HG02678 (cell line): ENCODE measurements around the gene APOF.
"Not testable (repeated sequence)": the region's sequence is repeated elsewhere in the genome, so short reads cannot be mapped to it uniquely, and the experiment has no call there.

Experiments
- ATAC-seq: cut with Tn5 transposase; IDR thresholded peaks from one replicate; pipeline ENCODE4 v1.9.1; 2021; ENCODE audit warnings: mild to moderate bottlenecking, moderate library complexity; ENCODE audit not compliant: unreplicated experiment

The APOF gene

GRCh38 chr12:56362130-56363059 lies at the start of gene APOF:
Gene APOF (minus strand): TSS chr12:56362857. CDS start chr12:56362745, 112 bp downstream.
- no peak for ATAC-seq

- no peak for ATAC-seq
Observed at GRCh38 chr12:56411781-56412639, 49.4 kb upstream of the APOF start.

DNA sequence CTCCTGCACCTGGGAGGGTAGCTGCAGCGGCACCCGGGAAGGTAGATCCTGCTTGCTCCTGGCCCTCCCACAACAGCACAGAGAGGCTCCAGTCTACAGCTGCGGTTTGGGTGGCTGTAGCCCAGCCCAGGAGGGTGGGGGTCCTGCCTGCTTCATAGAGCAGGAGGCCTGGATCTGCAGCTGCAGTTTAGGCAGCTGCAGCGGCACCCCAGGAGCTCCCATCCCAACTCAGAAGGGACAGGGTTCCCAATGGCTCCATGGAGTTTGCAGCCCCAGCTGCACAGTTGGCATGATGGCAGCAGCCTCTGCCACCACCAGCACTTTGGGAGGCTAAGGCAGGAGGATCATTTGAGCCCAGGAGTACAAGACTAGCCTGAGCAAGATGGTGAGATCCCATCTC lies 48.1 kb upstream of the APOF start:
- ATAC-seq = no peak

GRCh38 chr12:56408799-56409417 lies 46.3 kb upstream of the APOF start:
- ATAC-seq = no peak

DNA sequence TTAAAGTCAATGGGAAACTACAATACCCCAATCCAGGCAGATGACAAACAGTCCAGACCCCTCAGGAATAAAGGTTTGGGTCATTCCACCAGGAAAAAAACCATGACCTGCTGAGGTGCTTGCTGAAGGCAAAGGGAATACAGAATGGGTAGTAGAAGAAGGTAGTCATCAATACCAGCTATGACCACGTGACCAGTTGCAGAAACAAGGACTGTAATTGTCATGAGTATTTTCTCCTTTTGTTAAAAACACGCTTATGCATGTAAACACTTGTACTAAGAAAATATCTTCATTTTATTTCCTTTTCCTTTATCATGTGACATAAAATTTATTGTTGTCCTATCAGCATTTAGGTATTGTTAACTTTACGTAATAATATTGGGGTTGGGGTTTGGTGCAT lies 41.6 kb upstream of the APOF start:
- not testable (repeated sequence) for ATAC-seq

DNA sequence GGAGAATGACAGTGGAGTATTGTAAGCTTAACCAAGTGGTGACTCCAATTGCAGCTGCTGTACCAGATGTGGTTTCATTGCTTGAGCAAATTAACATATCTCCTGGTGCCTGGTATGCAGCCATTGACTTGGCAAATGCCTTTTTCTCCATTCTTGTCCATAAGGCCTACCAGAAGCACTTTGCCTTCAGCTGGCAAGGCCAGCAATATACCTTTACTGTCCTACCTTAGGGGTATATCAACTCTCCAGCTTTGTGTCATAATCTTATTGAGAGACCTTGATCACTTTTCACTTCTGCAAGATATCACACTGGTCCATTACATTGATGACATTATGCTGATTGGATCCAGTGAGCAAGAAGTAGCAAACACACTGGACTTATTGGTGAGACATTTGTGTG lies 39.0 kb upstream of the APOF start:
- not testable (repeated sequence) for ATAC-seq

- ATAC-seq = not testable (repeated sequence)
Observed at GRCh38 chr12:56401125-56401524, 38.5 kb upstream of the APOF start.

GRCh38 chr12:56399466-56399865 lies 36.8 kb upstream of the APOF start:
- not testable (repeated sequence) for ATAC-seq

GRCh38 chr12:56398324-56398723 lies 35.7 kb upstream of the APOF start:
- ATAC-seq = no peak

DNA sequence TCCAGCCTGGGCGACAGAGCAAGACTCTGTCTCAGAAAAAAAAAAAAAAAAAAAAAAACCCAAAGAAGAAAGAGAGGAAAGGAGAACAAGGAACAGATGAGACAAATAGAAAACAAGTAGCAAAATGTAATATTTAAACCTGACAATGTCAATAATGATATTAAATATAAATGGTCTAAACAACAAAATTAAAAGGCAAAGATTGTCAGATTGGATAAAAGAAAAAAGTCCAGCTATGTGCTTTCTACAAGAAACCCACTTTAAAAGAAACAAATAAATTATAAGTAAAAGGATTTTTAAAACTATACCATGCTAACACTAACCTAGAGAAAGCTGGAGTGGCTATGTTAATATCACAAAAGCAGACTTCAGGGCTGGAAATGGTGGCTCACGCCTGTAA lies 29.7 kb upstream of the APOF start:
- ATAC-seq = no peak

- no peak for ATAC-seq
Observed at GRCh38 chr12:56391721-56392120, 29.1 kb upstream of the APOF start.

DNA sequence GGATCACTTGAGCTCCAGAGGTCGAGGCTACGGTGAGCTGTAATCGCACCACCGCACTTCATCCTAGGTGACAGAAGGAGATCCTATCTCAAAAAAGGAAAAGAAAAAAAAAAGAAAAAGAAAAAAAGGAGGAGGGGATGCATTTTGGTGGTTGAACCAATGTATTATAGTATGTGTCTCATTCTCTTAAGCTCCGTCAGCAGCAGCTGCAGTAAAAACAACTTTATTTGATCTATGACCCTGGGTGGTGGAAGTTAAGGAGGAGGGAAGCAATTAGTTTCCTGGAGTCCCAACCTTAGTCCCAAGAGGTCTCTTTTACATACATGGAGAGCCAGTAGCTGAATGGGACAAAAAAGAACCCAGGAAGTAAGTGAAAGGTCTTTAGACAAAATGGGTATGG lies 26.8 kb upstream of the APOF start:
- no peak for ATAC-seq

GRCh38 chr12:56387152-56387736 lies 24.6 kb upstream of the APOF start:
- no peak for ATAC-seq

GRCh38 chr12:56385873-56386272 lies 23.2 kb upstream of the APOF start:
- ATAC-seq = no peak

DNA sequence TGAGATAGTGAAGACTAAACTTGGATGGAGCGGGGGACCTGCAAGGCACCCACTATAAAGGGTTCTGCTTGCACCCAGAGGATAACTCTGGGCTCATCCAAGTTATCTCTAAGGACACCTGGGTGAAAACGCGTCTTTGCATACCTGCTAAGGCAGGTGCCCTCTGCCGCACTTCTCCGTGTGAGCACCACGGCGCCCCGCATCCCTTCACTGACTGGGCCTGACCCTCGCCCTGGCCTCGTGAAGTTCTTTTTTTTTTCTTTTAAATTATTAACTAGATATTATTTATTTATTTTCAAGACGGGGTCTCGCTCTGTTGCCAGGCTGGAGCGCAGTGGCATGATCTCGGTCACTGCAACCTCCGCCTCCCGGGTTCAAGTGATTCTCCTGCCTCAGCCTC lies 20.0 kb upstream of the APOF start:
- no peak for ATAC-seq

DNA sequence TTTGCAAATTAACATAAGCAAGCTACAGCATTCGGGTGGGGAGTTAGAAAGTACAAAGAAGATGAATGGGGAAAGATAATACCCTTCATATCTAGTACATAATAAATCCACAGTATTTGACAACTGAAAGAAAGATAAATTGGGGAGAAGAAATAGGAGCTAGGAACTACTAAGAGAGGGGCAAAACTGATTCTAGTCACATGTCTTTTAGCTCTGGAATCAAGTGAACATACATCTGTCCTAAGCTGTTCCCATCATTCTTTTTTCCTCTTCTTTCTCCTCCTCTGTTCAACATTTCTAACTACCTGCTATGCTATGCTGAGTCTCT lies 15.3 kb upstream of the APOF start:
- no peak for ATAC-seq

- ATAC-seq = no peak
Observed at GRCh38 chr12:56377310-56377988, 14.8 kb upstream of the APOF start.

GRCh38 chr12:56375598-56376434 lies 13.2 kb upstream of the APOF start:
- peak; percentile 73 for ATAC-seq

- ATAC-seq = peak; percentile 35
Observed at GRCh38 chr12:56374726-56375597, 12.3 kb upstream of the APOF start.
